Neural cell (in vitro differentiated cells): ENCODE results near the gene MBNL2.

ENCODE experiments used
- CTCF ChIP-seq: fragments of 450-650 bp; IDR thresholded peaks from 2 replicates; pipeline ENCODE4 v1.5.1; 2014; ENCODE audit warnings: antibody characterized with exemption, mild to moderate bottlenecking, moderate library complexity; ENCODE audit not compliant: poor library complexity, severe bottlenecking
- EP300 ChIP-seq: fragments of 450-650 bp; conservative IDR thresholded peaks from 2 replicates; pipeline ENCODE4 v1.6.1; 2014; ENCODE audit warnings: antibody characterized with exemption, mild to moderate bottlenecking, moderate library complexity; ENCODE audit not compliant: poor library complexity, severe bottlenecking
- EZH2 ChIP-seq: fragments of 200-600, 300-800 bp; shearing (Covaris generic), sonication (generic); IDR thresholded peaks from 2 replicates; pipeline ENCODE4 v1.6.1; 2014; ENCODE audit warnings: antibody characterized with exemption, low read length, borderline replicate concordance, mild to moderate bottlenecking; ENCODE audit not compliant: insufficient read depth, poor library complexity, severe bottlenecking
- POLR2AphosphoS5 ChIP-seq: IDR thresholded peaks from 2 replicates; pipeline ENCODE4 v1.6.1; 2012
- RAD21 ChIP-seq: fragments of 450-650 bp; conservative IDR thresholded peaks from 2 replicates; pipeline ENCODE4 v1.6.1; 2014; ENCODE audit warnings: antibody characterized with exemption, mild to moderate bottlenecking, moderate library complexity
- REST ChIP-seq: IDR thresholded peaks from 2 replicates; pipeline ENCODE4 v1.6.1; 2012; ENCODE audit warnings: borderline replicate concordance
- SMC3 ChIP-seq: fragments of 450-650 bp; conservative IDR thresholded peaks from 2 replicates; pipeline ENCODE4 v1.6.1; 2014; ENCODE audit warnings: antibody characterized with exemption, mild to moderate bottlenecking, moderate library complexity; ENCODE audit not compliant: poor library complexity
- TAF1 ChIP-seq: IDR thresholded peaks from 2 replicates; pipeline ENCODE4 v1.6.1; 2012; ENCODE audit warnings: low read depth

GRCh38 chr13:97316390-97316789 lies 94.3 kb downstream of the MBNL2 start:
- no peak for TF ChIP-seq CTCF
- TF ChIP-seq EP300, result no peak
- no peak for TF ChIP-seq TAF1
- TF ChIP-seq EZH2, result no peak
- TF ChIP-seq POLR2AphosphoS5, result no peak
- TF ChIP-seq REST, result no peak
- TF ChIP-seq RAD21, result no peak
- TF ChIP-seq SMC3, result no peak
